ENCODE measurements around the gene BROX. TPM values are rescaled to one million over a fixed set of nuclear protein-coding genes. Genes with fewer than 3 reads are reported as not detected.

Gene BROX
- total RNA-seq, 5 donors from 2014 or later (not counting 1 experiment from before 2014, with no cell fraction given): 45.3 to 53.9 (median 52.0) TPM

- ChIA-PET POLR2A (no interaction called here), CTCF (interaction anchor here (0.7 kb wide), 2 partner anchors 156 to 1468 kb away, joined by 3 read pairs; no protein-coding TSS in a partner anchor)
- no peaks in the 10 kb centered on the region for H3K9me3 Mint-ChIP-seq
Observed at GRCh38 chr1:222749927-222750326, 37.6 kb downstream of the BROX start.

GRCh38 chr1:222750651-222751050 is 38.3 kb downstream of the BROX start:
- H3K27ac Mint-ChIP-seq: no peak overlapping the region

More at GRCh38 chr1:222749927-222750326, 37.6 kb downstream of the BROX start:
- no peak overlapping the region for H3K4me3 Mint-ChIP-seq
- peaks cover 0 to 2% of the 10 kb centered on the region in 2 donors for H3K27me3 Mint-ChIP-seq
- H3K27ac Mint-ChIP-seq: no peak overlapping the region
- DNase-seq (no peak), ATAC-seq (replicated peaks in 1 of 4) (no peak)
- Histone ChIP-seq H3K9me3 (no peaks in the 10 kb centered on the region), H3K27me3 (replicated peaks in 1 of 2; ENCODE audit: control insufficient read depth in 2 of 2, extremely low read depth in 1 of 2, insufficient read depth in 2 of 2, low read length in 1 of 2) (no peaks in the 10 kb centered on the region), H3K4me3 (ENCODE audit: control insufficient read depth in 1 of 2, extremely low read depth in 1 of 2, low read length in 1 of 2) (no peak overlapping the region), H3K27ac (ENCODE audit: low read length) (no peak overlapping the region), H3K4me1 (ENCODE audit: control insufficient read depth in 1 of 2, extremely low read depth in 1 of 2, insufficient read depth in 2 of 2, low read length in 2 of 2) (no peaks in the 10 kb centered on the region), H3K36me3 (ENCODE audit: control insufficient read depth in 2 of 2, extremely low read depth in 1 of 2, insufficient read depth in 1 of 2, low read length in 1 of 2) (no peaks in the 10 kb centered on the region)
- H3K36me3 Mint-ChIP-seq: no peaks in the 10 kb centered on the region
- H3K4me1 Mint-ChIP-seq: no peaks in the 10 kb centered on the region

GRCh38 chr1:222751255-222751654 is 38.9 kb downstream of the BROX start:
- no peak for ATAC-seq (replicated peaks in 1 of 4)
- Mint-ChIP-seq H3K9me3 (no peaks in the 10 kb centered on the region), H3K27me3 (peaks cover 0 to 3% of the 10 kb centered on the region in 2 donors), H3K36me3 (no peaks in the 10 kb centered on the region), H3K4me3 (no peak overlapping the region), H3K27ac (no peak overlapping the region), H3K4me1 (no peaks in the 10 kb centered on the region)
- ChIA-PET POLR2A (interaction anchor here in 1 of 2 donors (0.7 kb wide), 1 partner anchor 40 kb away, joined by 3 read pairs; no protein-coding TSS in a partner anchor), CTCF (interaction anchor here (0.5 to 1.3 kb wide), 3 partner anchors 12 to 47 kb away, joined by 3 to 6 read pairs (median 4); no protein-coding TSS in a partner anchor)
- H3K4me3 ChIP-seq (ENCODE audit: control insufficient read depth in 1 of 2, extremely low read depth in 1 of 2, low read length in 1 of 2): no peak overlapping the region
- H3K27me3 ChIP-seq (replicated peaks in 1 of 2; ENCODE audit: control insufficient read depth in 2 of 2, extremely low read depth in 1 of 2, insufficient read depth in 2 of 2, low read length in 1 of 2): no peaks in the 10 kb centered on the region
- no peak for DNase-seq
- no CpG with 5 or more reads among the region's 3 CpGs for WGBS (ENCODE audit: insufficient coverage)
- no peaks in the 10 kb centered on the region for H3K4me1 ChIP-seq (ENCODE audit: control insufficient read depth in 1 of 2, extremely low read depth in 1 of 2, insufficient read depth in 2 of 2, low read length in 2 of 2)
- no peaks in the 10 kb centered on the region for H3K9me3 ChIP-seq
- no peaks in the 10 kb centered on the region for H3K36me3 ChIP-seq (ENCODE audit: control insufficient read depth in 2 of 2, extremely low read depth in 1 of 2, insufficient read depth in 1 of 2, low read length in 1 of 2)
- no peak overlapping the region for H3K27ac ChIP-seq (ENCODE audit: low read length)

More at GRCh38 chr1:222750651-222751050, 38.3 kb downstream of the BROX start:
- H3K36me3 Mint-ChIP-seq: no peaks in the 10 kb centered on the region
- Histone ChIP-seq H3K27me3 (replicated peaks in 1 of 2; ENCODE audit: control insufficient read depth in 2 of 2, extremely low read depth in 1 of 2, insufficient read depth in 2 of 2, low read length in 1 of 2) (no peaks in the 10 kb centered on the region), H3K4me1 (ENCODE audit: control insufficient read depth in 1 of 2, extremely low read depth in 1 of 2, insufficient read depth in 2 of 2, low read length in 2 of 2) (no peaks in the 10 kb centered on the region), H3K9me3 (no peaks in the 10 kb centered on the region), H3K36me3 (ENCODE audit: control insufficient read depth in 2 of 2, extremely low read depth in 1 of 2, insufficient read depth in 1 of 2, low read length in 1 of 2) (no peaks in the 10 kb centered on the region), H3K4me3 (ENCODE audit: control insufficient read depth in 1 of 2, extremely low read depth in 1 of 2, low read length in 1 of 2) (no peak overlapping the region), H3K27ac (ENCODE audit: low read length) (no peak overlapping the region)
- WGBS (ENCODE audit: insufficient coverage): no CpG with 5 or more reads among the region's 1 CpG
- no peaks in the 10 kb centered on the region for H3K9me3 Mint-ChIP-seq
- no peak overlapping the region for H3K4me3 Mint-ChIP-seq
- DNase-seq: no peak
- ChIA-PET POLR2A (interaction anchor here in 1 of 2 donors (0.7 kb wide), 1 partner anchor 41 kb away, joined by 3 read pairs; no protein-coding TSS in a partner anchor), CTCF (interaction anchor here (0.6 to 1.3 kb wide), 5 partner anchors 12 to 1468 kb away, joined by 3 to 4 read pairs (median 3); no protein-coding TSS in a partner anchor)
- no peaks in the 10 kb centered on the region for H3K4me1 Mint-ChIP-seq
- no peak for ATAC-seq (replicated peaks in 1 of 4)
- H3K27me3 Mint-ChIP-seq: peaks cover 0 to 2% of the 10 kb centered on the region in 2 donors

GRCh38 chr1:222754366-222755139 is 42.2 kb downstream of the BROX start:
- CTCF ChIA-PET: interaction anchor here in 1 of 2 donors (0.6 kb wide), 1 partner anchor 944 kb away, joined by 4 read pairs; no protein-coding TSS in a partner anchor

GRCh38 chr1:222757646-222758268 is 45.4 kb downstream of the BROX start:
- H3K27ac Mint-ChIP-seq: no peak overlapping the region
- DNase-seq (no peak), ATAC-seq (replicated peaks in 1 of 4) (no peak)
- ChIA-PET CTCF (no interaction called here), POLR2A (no interaction called here)
- H3K4me3 ChIP-seq (ENCODE audit: control insufficient read depth in 1 of 2, extremely low read depth in 1 of 2, low read length in 1 of 2): no peak overlapping the region
- H3K27me3 Mint-ChIP-seq: peaks cover 9 to 11% of the 10 kb centered on the region in 2 donors
- no peaks in the 10 kb centered on the region for H3K4me1 Mint-ChIP-seq
- H3K4me3 Mint-ChIP-seq: no peak overlapping the region
- H3K9me3 Mint-ChIP-seq: peaks cover 0 to 4% (median 4%) of the 10 kb centered on the region in 3 donors
- WGBS (ENCODE audit: insufficient coverage): 87% methylated on average over 9 of the region's 10 CpGs
- H3K36me3 ChIP-seq (ENCODE audit: control insufficient read depth in 2 of 2, extremely low read depth in 1 of 2, insufficient read depth in 1 of 2, low read length in 1 of 2): no peaks in the 10 kb centered on the region
- no peak overlapping the region for H3K27ac ChIP-seq (ENCODE audit: low read length)
- no peaks in the 10 kb centered on the region for H3K4me1 ChIP-seq (ENCODE audit: control insufficient read depth in 1 of 2, extremely low read depth in 1 of 2, insufficient read depth in 2 of 2, low read length in 2 of 2)
- H3K9me3 ChIP-seq: no peaks in the 10 kb centered on the region
- peaks cover 4% of the 10 kb centered on the region for H3K36me3 Mint-ChIP-seq
- no peaks in the 10 kb centered on the region for H3K27me3 ChIP-seq (replicated peaks in 1 of 2; ENCODE audit: control insufficient read depth in 2 of 2, extremely low read depth in 1 of 2, insufficient read depth in 2 of 2, low read length in 1 of 2)

More at GRCh38 chr1:222754366-222755139, 42.2 kb downstream of the BROX start:
- no peak for ATAC-seq (replicated peaks in 1 of 4)
- H3K27me3 ChIP-seq (replicated peaks in 1 of 2; ENCODE audit: control insufficient read depth in 2 of 2, extremely low read depth in 1 of 2, insufficient read depth in 2 of 2, low read length in 1 of 2): no peaks in the 10 kb centered on the region
- Mint-ChIP-seq H3K27me3 (peaks cover 0 to 3% of the 10 kb centered on the region in 2 donors), H3K4me1 (no peaks in the 10 kb centered on the region), H3K9me3 (no peaks in the 10 kb centered on the region), H3K4me3 (no peak overlapping the region), H3K27ac (no peak overlapping the region), H3K36me3 (no peaks in the 10 kb centered on the region)
- H3K4me1 ChIP-seq (ENCODE audit: control insufficient read depth in 1 of 2, extremely low read depth in 1 of 2, insufficient read depth in 2 of 2, low read length in 2 of 2): no peaks in the 10 kb centered on the region
- DNase-seq: no peak
- H3K4me3 ChIP-seq (ENCODE audit: control insufficient read depth in 1 of 2, extremely low read depth in 1 of 2, low read length in 1 of 2): no peak overlapping the region
- no peak overlapping the region for H3K27ac ChIP-seq (ENCODE audit: low read length)
- H3K36me3 ChIP-seq (ENCODE audit: control insufficient read depth in 2 of 2, extremely low read depth in 1 of 2, insufficient read depth in 1 of 2, low read length in 1 of 2): no peaks in the 10 kb centered on the region
- POLR2A ChIA-PET: no interaction called here
- 96% methylated on average over 3 of the region's 10 CpGs for WGBS (ENCODE audit: insufficient coverage)
- H3K9me3 ChIP-seq: no peaks in the 10 kb centered on the region

- H3K9me3 Mint-ChIP-seq: peaks cover 0 to 10% (median 4%) of the 10 kb centered on the region in 3 donors
- peaks cover 9 to 15% of the 10 kb centered on the region in 2 donors for H3K27me3 Mint-ChIP-seq
- no peak overlapping the region for H3K27ac Mint-ChIP-seq
- Histone ChIP-seq H3K36me3 (ENCODE audit: control insufficient read depth in 2 of 2, extremely low read depth in 1 of 2, insufficient read depth in 1 of 2, low read length in 1 of 2) (no peaks in the 10 kb centered on the region), H3K27me3 (replicated peaks in 1 of 2; ENCODE audit: control insufficient read depth in 2 of 2, extremely low read depth in 1 of 2, insufficient read depth in 2 of 2, low read length in 1 of 2) (no peaks in the 10 kb centered on the region), H3K27ac (ENCODE audit: low read length) (no peak overlapping the region), H3K4me3 (ENCODE audit: control insufficient read depth in 1 of 2, extremely low read depth in 1 of 2, low read length in 1 of 2) (no peak overlapping the region), H3K4me1 (ENCODE audit: control insufficient read depth in 1 of 2, extremely low read depth in 1 of 2, insufficient read depth in 2 of 2, low read length in 2 of 2) (no peaks in the 10 kb centered on the region), H3K9me3 (no peaks in the 10 kb centered on the region)
- H3K4me1 Mint-ChIP-seq: no peaks in the 10 kb centered on the region
- DNase-seq (no peak), ATAC-seq (replicated peaks in 1 of 4) (no peak)
- ChIA-PET CTCF (no interaction called here), POLR2A (no interaction called here)
- peaks cover 4% of the 10 kb centered on the region for H3K36me3 Mint-ChIP-seq
- no peak overlapping the region for H3K4me3 Mint-ChIP-seq
- WGBS (ENCODE audit: insufficient coverage): 93% methylated on average over 2 of the region's 5 CpGs
Observed at GRCh38 chr1:222759451-222760035, 47.2 kb downstream of the BROX start.

Data from T-cell (primary cell).